Measurements from ENCODE around the gene ZNHIT1. TPM values are rescaled to one million over a fixed set of nuclear protein-coding genes. Genes with fewer than 3 reads are reported as not detected.

ZNHIT1 gene
- total RNA-seq, 1 experiment from 2014 or later: 57.2 TPM

DNA sequence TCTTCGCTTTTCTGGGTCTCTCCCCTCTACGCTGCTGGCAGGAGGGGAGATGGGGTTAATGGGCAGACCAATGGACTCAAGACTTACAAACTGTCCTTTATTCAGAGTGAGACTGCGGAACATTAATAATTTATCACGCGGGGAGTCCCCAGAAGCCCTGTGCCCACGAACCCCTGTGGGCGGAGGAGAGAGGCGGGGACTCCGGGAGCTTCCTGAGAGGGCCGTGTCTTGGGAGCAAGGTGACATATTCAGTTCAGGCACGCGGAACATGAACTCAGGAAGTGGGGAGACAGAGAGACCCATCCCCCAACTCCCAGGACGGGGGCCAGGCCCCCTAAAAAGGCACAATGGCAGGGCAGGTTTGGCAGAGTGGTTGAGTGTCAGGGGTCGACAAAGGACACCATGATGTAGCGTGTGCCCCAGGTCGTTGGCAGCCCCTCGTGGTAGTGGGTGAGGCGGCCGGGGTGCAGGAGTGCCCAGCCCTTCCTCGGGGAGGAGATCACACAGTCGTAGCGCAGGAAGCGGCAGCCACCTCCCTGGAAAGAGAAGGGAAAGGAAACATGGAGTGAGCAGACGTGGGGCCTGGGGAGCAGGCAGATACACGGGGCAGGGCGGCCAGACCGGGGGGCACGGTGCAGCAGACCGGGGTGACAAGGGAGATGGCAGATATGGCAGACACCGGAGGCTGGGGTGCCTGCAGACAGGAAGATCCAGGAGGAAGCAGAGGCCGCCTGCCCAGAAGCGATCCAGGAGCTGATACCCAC is 11.9 kb upstream of the ZNHIT1 start:
- Mint-ChIP-seq H3K4me1 (ENCODE audit: low read depth, unreplicated experiment) (no peaks in the 10 kb centered on the region), H3K36me3 (ENCODE audit: insufficient read depth, unreplicated experiment) (peaks cover 30% of the 10 kb centered on the region), H3K27ac (ENCODE audit: unreplicated experiment) (no peak overlapping the region), H3K9me3 (ENCODE audit: low read depth, unreplicated experiment) (no peaks in the 10 kb centered on the region), H3K27me3 (ENCODE audit: unreplicated experiment) (peaks cover 26% of the 10 kb centered on the region), H3K4me3 (ENCODE audit: low read depth, unreplicated experiment) (no peak overlapping the region)
- intact Hi-C loops (cut with micrococcal nuclease; ENCODE audit: unreplicated experiment): no loop called here
- DNase-seq: no peak
- CTCF ChIA-PET: no interaction called here
- TF ChIP-seq, protein P1, sequence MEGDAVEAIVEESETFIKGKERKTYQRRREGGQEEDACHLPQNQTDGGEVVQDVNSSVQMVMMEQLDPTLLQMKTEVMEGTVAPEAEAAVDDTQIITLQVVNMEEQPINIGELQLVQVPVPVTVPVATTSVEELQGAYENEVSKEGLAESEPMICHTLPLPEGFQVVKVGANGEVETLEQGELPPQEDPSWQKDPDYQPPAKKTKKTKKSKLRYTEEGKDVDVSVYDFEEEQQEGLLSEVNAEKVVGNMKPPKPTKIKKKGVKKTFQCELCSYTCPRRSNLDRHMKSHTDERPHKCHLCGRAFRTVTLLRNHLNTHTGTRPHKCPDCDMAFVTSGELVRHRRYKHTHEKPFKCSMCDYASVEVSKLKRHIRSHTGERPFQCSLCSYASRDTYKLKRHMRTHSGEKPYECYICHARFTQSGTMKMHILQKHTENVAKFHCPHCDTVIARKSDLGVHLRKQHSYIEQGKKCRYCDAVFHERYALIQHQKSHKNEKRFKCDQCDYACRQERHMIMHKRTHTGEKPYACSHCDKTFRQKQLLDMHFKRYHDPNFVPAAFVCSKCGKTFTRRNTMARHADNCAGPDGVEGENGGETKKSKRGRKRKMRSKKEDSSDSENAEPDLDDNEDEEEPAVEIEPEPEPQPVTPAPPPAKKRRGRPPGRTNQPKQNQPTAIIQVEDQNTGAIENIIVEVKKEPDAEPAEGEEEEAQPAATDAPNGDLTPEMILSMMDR (IDR thresholded peaks at IDR 0.05; ENCODE audit: unreplicated experiment): no peak
- no TSS peak for BruUV-seq (replicated peaks)

GRCh38 chr7:101206665-101207042 is 11.3 kb upstream of the ZNHIT1 start:
- Mint-ChIP-seq H3K27me3 (ENCODE audit: unreplicated experiment) (peaks cover 21% of the 10 kb centered on the region), H3K4me3 (ENCODE audit: low read depth, unreplicated experiment) (no peak overlapping the region), H3K27ac (ENCODE audit: unreplicated experiment) (no peak overlapping the region), H3K9me3 (ENCODE audit: low read depth, unreplicated experiment) (no peaks in the 10 kb centered on the region), H3K4me1 (ENCODE audit: low read depth, unreplicated experiment) (no peaks in the 10 kb centered on the region), H3K36me3 (ENCODE audit: insufficient read depth, unreplicated experiment) (peaks cover 30% of the 10 kb centered on the region)
- TF ChIP-seq, protein P1 (IDR thresholded peaks at IDR 0.05; ENCODE audit: unreplicated experiment): no peak
- no TSS peak for BruUV-seq (replicated peaks)
- intact Hi-C loops (cut with micrococcal nuclease; ENCODE audit: unreplicated experiment): no loop called here
- no peak for DNase-seq
- CTCF ChIA-PET: no interaction called here

DNA sequence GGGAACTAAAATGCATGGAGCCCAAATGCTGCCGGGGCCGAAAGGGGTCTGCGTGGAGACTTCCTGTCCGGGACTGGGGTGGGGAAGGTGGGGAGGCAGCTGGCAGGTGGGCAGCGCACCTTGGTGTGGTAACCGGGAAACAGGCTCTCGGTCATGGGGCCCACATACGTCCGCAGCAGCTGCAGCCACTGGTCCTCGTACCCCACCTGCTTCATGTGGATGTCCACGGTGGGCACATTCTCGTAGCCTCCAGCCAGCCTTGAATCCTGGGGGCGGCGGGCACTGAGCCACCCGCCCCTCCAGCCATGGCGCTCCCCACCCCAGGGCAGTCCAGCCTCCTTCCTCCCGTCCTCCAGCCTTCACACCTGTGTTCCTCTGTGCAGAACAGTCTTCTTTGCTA is 10.5 kb upstream of the ZNHIT1 start:
- H3K27me3 Mint-ChIP-seq (ENCODE audit: unreplicated experiment): peaks cover 19% of the 10 kb centered on the region
- BruUV-seq (replicated peaks): no TSS peak
- TF ChIP-seq, protein P1 (IDR thresholded peaks at IDR 0.05; ENCODE audit: unreplicated experiment): no peak
- CTCF ChIA-PET: no interaction called here
- H3K4me3 Mint-ChIP-seq (ENCODE audit: low read depth, unreplicated experiment): no peak overlapping the region
- no peaks in the 10 kb centered on the region for H3K4me1 Mint-ChIP-seq (ENCODE audit: low read depth, unreplicated experiment)
- H3K9me3 Mint-ChIP-seq (ENCODE audit: low read depth, unreplicated experiment): no peaks in the 10 kb centered on the region
- intact Hi-C loops (cut with micrococcal nuclease; ENCODE audit: unreplicated experiment): no loop called here
- peaks cover 30% of the 10 kb centered on the region for H3K36me3 Mint-ChIP-seq (ENCODE audit: insufficient read depth, unreplicated experiment)
- DNase-seq: no peak
- no peak overlapping the region for H3K27ac Mint-ChIP-seq (ENCODE audit: unreplicated experiment)

DNA sequence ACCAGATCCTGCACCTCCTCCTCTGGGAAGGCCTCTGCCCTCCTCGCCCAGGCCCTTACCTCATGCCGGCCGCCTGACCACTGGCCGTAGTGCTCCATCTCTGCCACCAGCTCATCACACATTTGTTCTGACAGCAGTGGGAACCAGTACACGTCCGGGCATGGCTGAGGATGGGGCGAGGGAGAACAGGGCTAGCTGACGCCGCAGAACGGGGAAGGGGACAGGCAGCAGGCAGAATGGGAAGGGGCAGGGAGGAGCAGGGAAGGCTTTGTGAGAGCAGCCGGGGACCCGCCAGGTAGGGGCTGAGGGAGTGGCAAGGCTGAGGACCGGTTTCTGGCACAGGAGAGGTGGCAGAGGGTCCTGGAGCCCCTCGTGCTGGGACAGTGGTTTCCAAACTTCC is 9.2 kb upstream of the ZNHIT1 start:
- no peak overlapping the region for H3K4me3 Mint-ChIP-seq (ENCODE audit: low read depth, unreplicated experiment)
- intact Hi-C loops (cut with micrococcal nuclease; ENCODE audit: unreplicated experiment): no loop called here
- H3K27me3 Mint-ChIP-seq (ENCODE audit: unreplicated experiment): peaks cover 6% of the 10 kb centered on the region
- CTCF ChIA-PET: interaction anchor here (0.6 kb wide), 1 partner anchor 484 kb away, joined by 8 read pairs; no protein-coding TSS in a partner anchor
- no peak for DNase-seq
- no peaks in the 10 kb centered on the region for H3K4me1 Mint-ChIP-seq (ENCODE audit: low read depth, unreplicated experiment)
- no TSS peak for BruUV-seq (replicated peaks)
- TF ChIP-seq, protein P1 (IDR thresholded peaks at IDR 0.05; ENCODE audit: unreplicated experiment): no peak
- H3K27ac Mint-ChIP-seq (ENCODE audit: unreplicated experiment): no peak overlapping the region
- peaks cover 30% of the 10 kb centered on the region for H3K36me3 Mint-ChIP-seq (ENCODE audit: insufficient read depth, unreplicated experiment)
- no peaks in the 10 kb centered on the region for H3K9me3 Mint-ChIP-seq (ENCODE audit: low read depth, unreplicated experiment)

Measured in Calu3 (cell line).